Measurements from ENCODE around the gene NUBP2.

The NUBP2 gene

GRCh38 chr16:1831186-1832075, 48.7 kb downstream of the NUBP2 start:
- no peak for DNase-seq

- DNase-seq, result no peak
These were observed 50.2 kb downstream of the NUBP2 start for GRCh38 chr16:1832838-1833454.

GRCh38 chr16:1834096-1834495, 51.3 kb downstream of the NUBP2 start:
- DNase-seq, result no peak

All from stimulated activated naive CD4-positive, alpha-beta T cell (primary cell).